ENCODE results near the gene GPC6. TPM values are rescaled to one million over a fixed set of nuclear protein-coding genes. Genes with fewer than 3 reads are reported as not detected.

Gene GPC6
- polyA plus RNA-seq, 1 of the 3 experiments (the other 2 are of a cell fraction) = 6.7 TPM

DNA sequence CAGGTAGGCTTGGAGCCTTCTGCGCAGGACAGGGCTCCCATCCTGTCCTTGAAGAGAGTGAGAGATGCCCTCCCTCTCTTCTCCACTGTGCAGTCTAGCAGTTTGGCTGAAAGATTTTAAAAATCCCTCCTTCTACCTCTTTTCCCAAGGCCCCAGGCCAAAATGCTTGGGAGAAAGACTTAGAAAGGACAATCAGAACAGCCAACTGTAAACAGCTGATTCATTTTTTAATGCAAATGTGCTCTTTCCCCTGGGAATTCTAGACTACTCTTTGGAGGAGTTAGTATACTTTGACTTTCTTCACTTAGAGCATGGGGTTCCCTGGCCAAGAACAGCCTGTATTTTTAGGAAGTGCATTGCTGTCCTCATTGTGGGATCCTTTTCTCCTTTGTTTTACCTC, 398.9 kb downstream of the GPC6 start:
- Histone ChIP-seq H4K20me1 (ENCODE audit: insufficient read depth) (no peaks in the 10 kb centered on the region), H3K27ac (ENCODE audit: low read depth in 2 of 2, low read length in 1 of 2) (no peak overlapping the region; a peak in 1 of 4 replicates), H3K9me2 (no peaks in the 10 kb centered on the region), H3K36me3 (replicated peaks in 1 of 2; ENCODE audit: control insufficient read depth in 1 of 2, insufficient read depth in 2 of 2, low read length in 1 of 2) (no peaks in the 10 kb centered on the region), H3K9ac (no peak overlapping the region), H3K79me2 (ENCODE audit: insufficient read depth) (no peaks in the 10 kb centered on the region), H3K9me3 (no peaks in the 10 kb centered on the region), H2AFZ (ENCODE audit: low read depth) (no peak overlapping the region), H3K4me2 (no peak overlapping the region), H3K4me1 (ENCODE audit: control insufficient read depth in 1 of 2, insufficient read depth in 2 of 2, low read depth in 1 of 2, low read length in 1 of 2) (peaks cover 0 to 16% of the 10 kb centered on the region in 2 experiments; a peak in 2 of 4 replicates), H3K27me3 (ENCODE audit: insufficient read depth) (no peaks in the 10 kb centered on the region), H3K4me3 (ENCODE audit: low read depth in 2 of 2, low read length in 1 of 2) (no peak overlapping the region), H3F3A (replicated peaks; ENCODE audit: insufficient read depth) (peaks cover 6% of the 10 kb centered on the region)
- TF ChIP-seq TEAD4 (IDR thresholded peaks at IDR 0.05; ENCODE audit: borderline replicate concordance, insufficient read depth) (no peak), RXRA (IDR thresholded peaks at IDR 0.05; ENCODE audit: borderline replicate concordance, low read depth) (no peak), ELF1 (IDR thresholded peaks at IDR 0.05) (no peak), RCOR1 (IDR thresholded peaks at IDR 0.05; ENCODE audit: low read length) (no peak), TCF12 (IDR thresholded peaks at IDR 0.05) (no peak), MXI1 (IDR thresholded peaks at IDR 0.05; ENCODE audit: low read depth, low read length) (no peak), TAF1 (IDR thresholded peaks at IDR 0.05; ENCODE audit: borderline replicate concordance, low read depth, low read length) (no peak), ZBTB33 (IDR thresholded peaks at IDR 0.05; ENCODE audit: borderline replicate concordance, low read depth) (no peak), EZH2phosphoT487 (IDR thresholded peaks at IDR 0.05; ENCODE audit: borderline replicate concordance, low read depth) (no peak), SMC3 (IDR thresholded peaks at IDR 0.05; ENCODE audit: low read depth, low read length) (no peak), NRF1 (IDR thresholded peaks at IDR 0.05; ENCODE audit: low read depth, low read length) (no peak), RAD21 (IDR thresholded peaks at IDR 0.05; ENCODE audit: low read length) (no peak), NFIC (IDR thresholded peaks at IDR 0.05; ENCODE audit: borderline replicate concordance) (no peak), POLR2AphosphoS5 (IDR thresholded peaks at IDR 0.05; ENCODE audit: low read depth, low read length) (no peak), FOSL2 (IDR thresholded peaks at IDR 0.05; ENCODE audit: borderline replicate concordance, low read depth) (no peak)
- TF ChIP-seq, protein P1, sequence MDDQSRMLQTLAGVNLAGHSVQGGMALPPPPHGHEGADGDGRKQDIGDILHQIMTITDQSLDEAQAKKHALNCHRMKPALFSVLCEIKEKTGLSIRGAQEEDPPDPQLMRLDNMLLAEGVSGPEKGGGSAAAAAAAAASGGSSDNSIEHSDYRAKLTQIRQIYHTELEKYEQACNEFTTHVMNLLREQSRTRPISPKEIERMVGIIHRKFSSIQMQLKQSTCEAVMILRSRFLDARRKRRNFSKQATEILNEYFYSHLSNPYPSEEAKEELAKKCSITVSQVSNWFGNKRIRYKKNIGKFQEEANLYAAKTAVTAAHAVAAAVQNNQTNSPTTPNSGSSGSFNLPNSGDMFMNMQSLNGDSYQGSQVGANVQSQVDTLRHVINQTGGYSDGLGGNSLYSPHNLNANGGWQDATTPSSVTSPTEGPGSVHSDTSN (IDR thresholded peaks at IDR 0.05) = no peak
- ChIA-PET CTCF (interaction anchor here (0.9 to 2.6 kb wide), 2 partner anchors 11 to 35 kb away, joined by 3 to 6 read pairs; no protein-coding TSS in a partner anchor), POLR2A (no interaction called here)
- 100% methylated on average over 1 of the region's 1 CpG for WGBS (ENCODE audit: low lambda C conversion rate)
- no peak for DNase-seq
